ENCODE data around the gene COL13A1. TPM values are rescaled to one million over a fixed set of nuclear protein-coding genes. Genes with fewer than 3 reads are reported as not detected.

The COL13A1 gene
- total RNA-seq, 1 experiment from 2014 or later: 3.6 TPM

- peaks cover 0 to 4% of the 10 kb centered on the region in 2 experiments; a peak in 1 of 5 replicates for H3K9me3 Mint-ChIP-seq
- H3K27ac Mint-ChIP-seq: no peak overlapping the region
- peaks cover 0 to 6% (median 0%) of the 10 kb centered on the region in 3 experiments; a peak in 2 of 7 replicates for H3K36me3 Mint-ChIP-seq (ENCODE audit: insufficient read depth in 1 of 3, low read depth in 3 of 3)
- no peak overlapping the region for H2BK20ac ChIP-seq (ENCODE audit: low read depth, low read length, poor library complexity, severe bottlenecking)
- no peak overlapping the region for H2AK5ac ChIP-seq (ENCODE audit: insufficient read length, low read length)
- H3K79me1 ChIP-seq (ENCODE audit: insufficient read depth, low read depth, low read length, poor library complexity, severe bottlenecking): no peaks in the 10 kb centered on the region
- H3K4ac ChIP-seq (ENCODE audit: low read depth, low read length): no peak overlapping the region
- H3K14ac ChIP-seq (ENCODE audit: insufficient read depth, low read length): no peak overlapping the region
- H4K20me1 ChIP-seq (ENCODE audit: control insufficient read depth, insufficient read depth, insufficient read length): no peaks in the 10 kb centered on the region
- peaks cover 22 to 23% of the 10 kb centered on the region in 2 experiments for H3K4me1 Mint-ChIP-seq
- no peak overlapping the region for H2BK12ac ChIP-seq (ENCODE audit: insufficient read length, low read depth, low read length)
- no peak overlapping the region for H4K8ac ChIP-seq (replicated peaks; ENCODE audit: insufficient read length, low read depth, low read length)
- H4K5ac ChIP-seq (ENCODE audit: insufficient read length, low read depth, low read length): no peak overlapping the region
- H2BK120ac ChIP-seq (ENCODE audit: low read depth, low read length, poor library complexity, severe bottlenecking): no peak overlapping the region
- no peaks in the 10 kb centered on the region; the same call in 1 of the 2 replicates for H3K4me1 ChIP-seq (ENCODE audit: insufficient read depth, low read length)
- H2AFZ ChIP-seq (ENCODE audit: low read length): no peak overlapping the region
- TF ChIP-seq, protein P1, sequence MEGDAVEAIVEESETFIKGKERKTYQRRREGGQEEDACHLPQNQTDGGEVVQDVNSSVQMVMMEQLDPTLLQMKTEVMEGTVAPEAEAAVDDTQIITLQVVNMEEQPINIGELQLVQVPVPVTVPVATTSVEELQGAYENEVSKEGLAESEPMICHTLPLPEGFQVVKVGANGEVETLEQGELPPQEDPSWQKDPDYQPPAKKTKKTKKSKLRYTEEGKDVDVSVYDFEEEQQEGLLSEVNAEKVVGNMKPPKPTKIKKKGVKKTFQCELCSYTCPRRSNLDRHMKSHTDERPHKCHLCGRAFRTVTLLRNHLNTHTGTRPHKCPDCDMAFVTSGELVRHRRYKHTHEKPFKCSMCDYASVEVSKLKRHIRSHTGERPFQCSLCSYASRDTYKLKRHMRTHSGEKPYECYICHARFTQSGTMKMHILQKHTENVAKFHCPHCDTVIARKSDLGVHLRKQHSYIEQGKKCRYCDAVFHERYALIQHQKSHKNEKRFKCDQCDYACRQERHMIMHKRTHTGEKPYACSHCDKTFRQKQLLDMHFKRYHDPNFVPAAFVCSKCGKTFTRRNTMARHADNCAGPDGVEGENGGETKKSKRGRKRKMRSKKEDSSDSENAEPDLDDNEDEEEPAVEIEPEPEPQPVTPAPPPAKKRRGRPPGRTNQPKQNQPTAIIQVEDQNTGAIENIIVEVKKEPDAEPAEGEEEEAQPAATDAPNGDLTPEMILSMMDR (conservative IDR thresholded peaks at IDR 0.05): no peak
- no CpG with 5 or more reads among the region's 5 CpGs for WGBS (ENCODE audit: extremely low coverage, insufficient read length, low lambda C conversion rate)
- no peak overlapping the region for H3K23ac ChIP-seq (ENCODE audit: insufficient read length, low read depth, low read length)
- no peak overlapping the region for H3K4me3 Mint-ChIP-seq
- H3K27ac ChIP-seq (ENCODE audit: insufficient read length, low read depth, low read length): no peak overlapping the region
- no peak overlapping the region for H3K18ac ChIP-seq (ENCODE audit: insufficient read length, low read depth, low read length)
- no peaks in the 10 kb centered on the region for H3K79me2 ChIP-seq (ENCODE audit: insufficient read depth, low read length)
- H4K91ac ChIP-seq (ENCODE audit: insufficient read length, low read depth, low read length): no peak overlapping the region
- no peak overlapping the region for H3K56ac ChIP-seq (ENCODE audit: insufficient read length, low read depth, low read length)
- no peaks in the 10 kb centered on the region for H3K23me2 ChIP-seq (ENCODE audit: insufficient read length, low read depth, low read length, poor library complexity, severe bottlenecking)
- peaks cover 15% of the 10 kb centered on the region for H3K27me3 Mint-ChIP-seq (ENCODE audit: low read depth)
- no peak overlapping the region for H2BK15ac ChIP-seq (ENCODE audit: low read depth, low read length)
- no peaks in the 10 kb centered on the region for H3K27me3 ChIP-seq (ENCODE audit: insufficient read depth, low read length)
- no peak for DNase-seq
- H3T11ph ChIP-seq (ENCODE audit: low read length): no peak overlapping the region
- no peak overlapping the region for H3K9ac ChIP-seq (ENCODE audit: extremely low read depth, insufficient read length, low read length)
- no peak overlapping the region for H2BK5ac ChIP-seq (ENCODE audit: insufficient read length, low read length)
- H3K9me3 ChIP-seq (ENCODE audit: control insufficient read depth, low read depth, low read length): no peaks in the 10 kb centered on the region
- H3K4me2 ChIP-seq (ENCODE audit: insufficient read depth, insufficient read length, low read length): no peak overlapping the region
Observed at GRCh38 chr10:69925111-69925510, 123.4 kb downstream of the COL13A1 start.

Data from H9 (cell line).